ENCODE results near the gene KIF6. TPM values are rescaled to one million over a fixed set of nuclear protein-coding genes. Genes with fewer than 3 reads are reported as not detected.

Gene KIF6
- total RNA-seq, 1 experiment from 2014 or later = not detected

DNA sequence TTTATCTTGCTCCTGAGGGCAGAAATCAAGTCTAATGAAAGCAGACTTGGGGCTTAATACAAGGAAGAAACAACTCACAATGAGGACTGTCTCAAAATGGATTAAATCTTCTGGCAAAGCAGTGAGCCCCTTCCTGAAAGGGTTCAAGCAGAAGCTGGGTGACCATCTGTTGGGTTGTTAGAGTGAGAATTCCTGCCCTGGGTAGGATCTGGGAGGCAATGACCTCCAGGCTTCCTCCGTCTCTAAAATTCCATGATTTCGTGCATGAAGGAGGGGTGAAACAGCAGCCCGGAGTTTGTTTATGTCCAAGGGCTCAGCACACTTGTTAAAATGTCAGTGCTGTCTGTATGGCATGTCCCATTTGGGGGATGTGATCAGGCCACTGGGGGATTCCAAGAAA, 338.7 kb downstream of the KIF6 start:
- H3K9ac ChIP-seq (ENCODE audit: low read length) = no peak overlapping the region
- BruUV-seq (replicated peaks) = no TSS peak
- ChIA-PET POLR2A (no interaction called here), CTCF (no interaction called here), RAD21 (ENCODE audit: low non-redundant PET in 1 of 2, low total read pairs in 2 of 2, uncharacterized antibody in 2 of 2, unreplicated experiment in 2 of 2) (no interaction called here)
- H3K27ac ChIP-seq (ENCODE audit: low read depth, low read length) = no peak overlapping the region
- H4K20me1 ChIP-seq (ENCODE audit: insufficient read depth) = no peaks in the 10 kb centered on the region
- H3K4me3 ChIP-seq (replicated peaks in 1 of 2; ENCODE audit: low read depth in 1 of 2, low read length in 2 of 2) = no peak overlapping the region
- H3K9me2 ChIP-seq (ENCODE audit: insufficient read depth) = no peaks in the 10 kb centered on the region
- no peaks in the 10 kb centered on the region for H3K4me1 ChIP-seq (ENCODE audit: control insufficient read depth in 1 of 2, insufficient read depth in 2 of 2, low read length in 2 of 2)
- peaks cover 67% of the 10 kb centered on the region for H3K27me3 ChIP-seq (ENCODE audit: insufficient read depth, low read length)
- intact Hi-C loops (cut with micrococcal nuclease) = no loop called here
- ATAC-seq = no peak
- no peak for DNase-seq (ENCODE audit: low read depth, low spot score)
- TF ChIP-seq EGR1 (IDR thresholded peaks at IDR 0.05; ENCODE audit: low read depth) = no peak
- no peak for TF ChIP-seq ELF1 (IDR thresholded peaks at IDR 0.05; ENCODE audit: borderline replicate concordance, low read depth)
- TF ChIP-seq JUND (IDR thresholded peaks at IDR 0.05) = no peak
- TF ChIP-seq, protein P1, sequence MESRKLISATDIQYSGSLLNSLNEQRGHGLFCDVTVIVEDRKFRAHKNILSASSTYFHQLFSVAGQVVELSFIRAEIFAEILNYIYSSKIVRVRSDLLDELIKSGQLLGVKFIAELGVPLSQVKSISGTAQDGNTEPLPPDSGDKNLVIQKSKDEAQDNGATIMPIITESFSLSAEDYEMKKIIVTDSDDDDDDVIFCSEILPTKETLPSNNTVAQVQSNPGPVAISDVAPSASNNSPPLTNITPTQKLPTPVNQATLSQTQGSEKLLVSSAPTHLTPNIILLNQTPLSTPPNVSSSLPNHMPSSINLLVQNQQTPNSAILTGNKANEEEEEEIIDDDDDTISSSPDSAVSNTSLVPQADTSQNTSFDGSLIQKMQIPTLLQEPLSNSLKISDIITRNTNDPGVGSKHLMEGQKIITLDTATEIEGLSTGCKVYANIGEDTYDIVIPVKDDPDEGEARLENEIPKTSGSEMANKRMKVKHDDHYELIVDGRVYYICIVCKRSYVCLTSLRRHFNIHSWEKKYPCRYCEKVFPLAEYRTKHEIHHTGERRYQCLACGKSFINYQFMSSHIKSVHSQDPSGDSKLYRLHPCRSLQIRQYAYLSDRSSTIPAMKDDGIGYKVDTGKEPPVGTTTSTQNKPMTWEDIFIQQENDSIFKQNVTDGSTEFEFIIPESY (IDR thresholded peaks at IDR 0.05; ENCODE audit: extremely low read depth, insufficient replicate concordance, low read length) = no peak
- TF ChIP-seq EZH2 (IDR thresholded peaks at IDR 0.05) = no peak
- TF ChIP-seq SP1 (IDR thresholded peaks at IDR 0.05; ENCODE audit: low read depth) = no peak
- TF ChIP-seq YY1 (IDR thresholded peaks at IDR 0.05; ENCODE audit: extremely low read depth, insufficient replicate concordance, low read depth, low read length) = no peak
- TF ChIP-seq SRF (IDR thresholded peaks at IDR 0.05; ENCODE audit: low read depth) = no peak
- no peak for TF ChIP-seq TCF7L2 (IDR thresholded peaks at IDR 0.05; ENCODE audit: borderline replicate concordance, extremely low read depth, insufficient read depth, insufficient read length)
- no peak for TF ChIP-seq POLR2AphosphoS5 (IDR thresholded peaks at IDR 0.05; ENCODE audit: low read depth, low read length)
- no peak for TF ChIP-seq EZH2phosphoT487 (IDR thresholded peaks at IDR 0.05; ENCODE audit: borderline replicate concordance)
- TF ChIP-seq ZNF274 (IDR thresholded peaks at IDR 0.05; ENCODE audit: low read depth, low read length) = no peak
- TF ChIP-seq, protein P2, sequence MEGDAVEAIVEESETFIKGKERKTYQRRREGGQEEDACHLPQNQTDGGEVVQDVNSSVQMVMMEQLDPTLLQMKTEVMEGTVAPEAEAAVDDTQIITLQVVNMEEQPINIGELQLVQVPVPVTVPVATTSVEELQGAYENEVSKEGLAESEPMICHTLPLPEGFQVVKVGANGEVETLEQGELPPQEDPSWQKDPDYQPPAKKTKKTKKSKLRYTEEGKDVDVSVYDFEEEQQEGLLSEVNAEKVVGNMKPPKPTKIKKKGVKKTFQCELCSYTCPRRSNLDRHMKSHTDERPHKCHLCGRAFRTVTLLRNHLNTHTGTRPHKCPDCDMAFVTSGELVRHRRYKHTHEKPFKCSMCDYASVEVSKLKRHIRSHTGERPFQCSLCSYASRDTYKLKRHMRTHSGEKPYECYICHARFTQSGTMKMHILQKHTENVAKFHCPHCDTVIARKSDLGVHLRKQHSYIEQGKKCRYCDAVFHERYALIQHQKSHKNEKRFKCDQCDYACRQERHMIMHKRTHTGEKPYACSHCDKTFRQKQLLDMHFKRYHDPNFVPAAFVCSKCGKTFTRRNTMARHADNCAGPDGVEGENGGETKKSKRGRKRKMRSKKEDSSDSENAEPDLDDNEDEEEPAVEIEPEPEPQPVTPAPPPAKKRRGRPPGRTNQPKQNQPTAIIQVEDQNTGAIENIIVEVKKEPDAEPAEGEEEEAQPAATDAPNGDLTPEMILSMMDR (IDR thresholded peaks at IDR 0.05 in 2 of 3, conservative IDR thresholded peaks at IDR 0.05 in 1 of 3; ENCODE audit: borderline replicate concordance in 1 of 3, insufficient read depth in 1 of 3, low read depth in 2 of 3, low read length in 2 of 3) = no peak
- TF ChIP-seq FOSL1 (IDR thresholded peaks at IDR 0.05; ENCODE audit: low read depth) = no peak
- no peak for TF ChIP-seq CEBPB (IDR thresholded peaks at IDR 0.05; ENCODE audit: low read depth)
- TF ChIP-seq, protein P3, sequence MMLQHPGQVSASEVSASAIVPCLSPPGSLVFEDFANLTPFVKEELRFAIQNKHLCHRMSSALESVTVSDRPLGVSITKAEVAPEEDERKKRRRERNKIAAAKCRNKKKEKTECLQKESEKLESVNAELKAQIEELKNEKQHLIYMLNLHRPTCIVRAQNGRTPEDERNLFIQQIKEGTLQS (IDR thresholded peaks at IDR 0.05) = no peak
- TF ChIP-seq ZFX (IDR thresholded peaks at IDR 0.05) = no peak
- TF ChIP-seq CBX3 (IDR thresholded peaks at IDR 0.05; ENCODE audit: low read depth) = no peak
- TF ChIP-seq, protein P4, sequence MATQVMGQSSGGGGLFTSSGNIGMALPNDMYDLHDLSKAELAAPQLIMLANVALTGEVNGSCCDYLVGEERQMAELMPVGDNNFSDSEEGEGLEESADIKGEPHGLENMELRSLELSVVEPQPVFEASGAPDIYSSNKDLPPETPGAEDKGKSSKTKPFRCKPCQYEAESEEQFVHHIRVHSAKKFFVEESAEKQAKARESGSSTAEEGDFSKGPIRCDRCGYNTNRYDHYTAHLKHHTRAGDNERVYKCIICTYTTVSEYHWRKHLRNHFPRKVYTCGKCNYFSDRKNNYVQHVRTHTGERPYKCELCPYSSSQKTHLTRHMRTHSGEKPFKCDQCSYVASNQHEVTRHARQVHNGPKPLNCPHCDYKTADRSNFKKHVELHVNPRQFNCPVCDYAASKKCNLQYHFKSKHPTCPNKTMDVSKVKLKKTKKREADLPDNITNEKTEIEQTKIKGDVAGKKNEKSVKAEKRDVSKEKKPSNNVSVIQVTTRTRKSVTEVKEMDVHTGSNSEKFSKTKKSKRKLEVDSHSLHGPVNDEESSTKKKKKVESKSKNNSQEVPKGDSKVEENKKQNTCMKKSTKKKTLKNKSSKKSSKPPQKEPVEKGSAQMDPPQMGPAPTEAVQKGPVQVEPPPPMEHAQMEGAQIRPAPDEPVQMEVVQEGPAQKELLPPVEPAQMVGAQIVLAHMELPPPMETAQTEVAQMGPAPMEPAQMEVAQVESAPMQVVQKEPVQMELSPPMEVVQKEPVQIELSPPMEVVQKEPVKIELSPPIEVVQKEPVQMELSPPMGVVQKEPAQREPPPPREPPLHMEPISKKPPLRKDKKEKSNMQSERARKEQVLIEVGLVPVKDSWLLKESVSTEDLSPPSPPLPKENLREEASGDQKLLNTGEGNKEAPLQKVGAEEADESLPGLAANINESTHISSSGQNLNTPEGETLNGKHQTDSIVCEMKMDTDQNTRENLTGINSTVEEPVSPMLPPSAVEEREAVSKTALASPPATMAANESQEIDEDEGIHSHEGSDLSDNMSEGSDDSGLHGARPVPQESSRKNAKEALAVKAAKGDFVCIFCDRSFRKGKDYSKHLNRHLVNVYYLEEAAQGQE (IDR thresholded peaks at IDR 0.05; ENCODE audit: low read depth) = no peak
- no peak for TF ChIP-seq POLR2A (IDR thresholded peaks at IDR 0.05; ENCODE audit: borderline replicate concordance, extremely low read depth, insufficient read depth, insufficient read length)
- H3K79me2 ChIP-seq (ENCODE audit: insufficient read depth, low read length) = no peaks in the 10 kb centered on the region
- H2AFZ ChIP-seq (ENCODE audit: low read depth, low read length, poor library complexity, severe bottlenecking) = no peak overlapping the region
- no peaks in the 10 kb centered on the region for H3K36me3 ChIP-seq (ENCODE audit: control insufficient read depth in 1 of 2, insufficient read depth in 2 of 2, low read length in 2 of 2)
- H3K9me3 ChIP-seq (ENCODE audit: control insufficient read depth in 1 of 2, insufficient read depth in 1 of 2, low read depth in 1 of 2, low read length in 2 of 2) = no peaks in the 10 kb centered on the region
- no peak overlapping the region for H3K4me2 ChIP-seq (ENCODE audit: low read length)
